HepG2 (cell line): Measurements from ENCODE around the gene TRPV2. TPM values are rescaled to one million over a fixed set of nuclear protein-coding genes. Genes with fewer than 3 reads are reported as not detected.

Source experiments
- BRCA1 ChIP-seq: sonication (generic); formaldehyde crosslinking; IDR thresholded peaks from 2 replicates; pipeline ENCODE4 v1.4.0; 2020; ENCODE audit warnings: missing genetic modification reagents
- NFYB ChIP-seq: sonication (generic); formaldehyde crosslinking; IDR thresholded peaks from 2 replicates; pipeline ENCODE4 v1.4.0; 2020; ENCODE audit warnings: missing genetic modification reagents
- NFYC ChIP-seq: IDR thresholded peaks from 2 replicates; pipeline ENCODE4 v1.6.1; 2016; ENCODE audit warnings: missing genetic modification reagents, missing compliant biosample characterization
- NR2F1 ChIP-seq, 2 experiments: fragments of 450-650 bp in 1 of 2; formaldehyde crosslinking in 1 of 2; IDR thresholded peaks; 2 replicates each; pipeline versions ENCODE4 v1.5.0 to v1.6.1; 2016 to 2020; ENCODE audit warnings: mild to moderate bottlenecking in 1 of 2, missing compliant biosample characterization in 1 of 2, missing genetic modification reagents in 1 of 2, moderate library complexity in 1 of 2
- ZNF335 ChIP-seq: sonication (generic); formaldehyde crosslinking; IDR thresholded peaks from 2 replicates; pipeline ENCODE4 v1.4.0; 2020; ENCODE audit warnings: missing genetic modification reagents
- ZNF558 ChIP-seq: sonication (generic); formaldehyde crosslinking; IDR thresholded peaks from 2 replicates; pipeline ENCODE4 v1.9.0; 2022; ENCODE audit warnings: mild to moderate bottlenecking, missing genetic modification reagents, borderline replicate concordance
- polyA plus RNA-seq, 8 experiments: library from polyadenylated mRNA; depleted of rRNA in 3 of 8; stranded (reverse) in 7 of 8; unstranded in 1 of 8; fragments of >200 nt; fragmentation: Illumina TruSeq in 4 of 8; extraction: Trizol in 4 of 8; gene quantifications; 2 replicates each; pipeline versions ENCODE4 v1.2.1 to v1.2.3, GENCODE V29; 2011 to 2016; ENCODE audit warnings: low read depth in 4 of 8, missing spikeins in 1 of 8, mixed read lengths in 1 of 8; ENCODE audit not compliant: insufficient read depth in 1 of 8
- total RNA-seq, 5 experiments: library from RNA; depleted of rRNA; stranded (reverse); fragments of >200 nt; fragmentation: Illumina TruSeq; extraction: Trizol; gene quantifications; 2 replicates each; pipeline ENCODE4 v1.2.3, GENCODE V29; 2016; ENCODE audit warnings: low read depth in 1 of 5
- TF ChIP-seq, protein P1 (sequence below): sonication (generic); formaldehyde crosslinking; IDR thresholded peaks from 2 replicates; pipeline ENCODE4 v1.8.1; 2022; ENCODE audit warnings: mild to moderate bottlenecking, missing genetic modification reagents
- TF ChIP-seq, protein P2 (sequence below): IDR thresholded peaks from 2 replicates; pipeline ENCODE4 v1.6.1; 2012; ENCODE audit warnings: low read depth, low read length, improper control_type of control experiment
- TF ChIP-seq, protein P3 (sequence below): sonication (generic); formaldehyde crosslinking; IDR thresholded peaks from 2 replicates; pipeline ENCODE4 v1.5.0; 2020; ENCODE audit warnings: mild to moderate bottlenecking, missing genetic modification reagents, borderline replicate concordance
- TF ChIP-seq, protein P4 (sequence below): sonication (generic); formaldehyde crosslinking; IDR thresholded peaks from 2 replicates; pipeline ENCODE4 v1.4.0; 2020; ENCODE audit warnings: missing genetic modification reagents
- TF ChIP-seq, protein P5 (sequence below): sonication (generic); formaldehyde crosslinking; IDR thresholded peaks from 2 replicates; pipeline ENCODE4 v1.5.0; 2020; ENCODE audit warnings: missing genetic modification reagents, mild to moderate bottlenecking, borderline replicate concordance
- TF ChIP-seq, protein P6 (sequence below): sonication (generic); formaldehyde crosslinking; IDR thresholded peaks from 2 replicates; pipeline ENCODE4 v1.4.0; 2020; ENCODE audit warnings: mild to moderate bottlenecking, missing genetic modification reagents, borderline replicate concordance

The TRPV2 gene
- total and polyA plus RNA-seq, 2 of the 13 experiments (the other 11 are each of a cell fraction or from before 2014, with no cell fraction given) = 13.6 to 21.3 TPM

DNA sequence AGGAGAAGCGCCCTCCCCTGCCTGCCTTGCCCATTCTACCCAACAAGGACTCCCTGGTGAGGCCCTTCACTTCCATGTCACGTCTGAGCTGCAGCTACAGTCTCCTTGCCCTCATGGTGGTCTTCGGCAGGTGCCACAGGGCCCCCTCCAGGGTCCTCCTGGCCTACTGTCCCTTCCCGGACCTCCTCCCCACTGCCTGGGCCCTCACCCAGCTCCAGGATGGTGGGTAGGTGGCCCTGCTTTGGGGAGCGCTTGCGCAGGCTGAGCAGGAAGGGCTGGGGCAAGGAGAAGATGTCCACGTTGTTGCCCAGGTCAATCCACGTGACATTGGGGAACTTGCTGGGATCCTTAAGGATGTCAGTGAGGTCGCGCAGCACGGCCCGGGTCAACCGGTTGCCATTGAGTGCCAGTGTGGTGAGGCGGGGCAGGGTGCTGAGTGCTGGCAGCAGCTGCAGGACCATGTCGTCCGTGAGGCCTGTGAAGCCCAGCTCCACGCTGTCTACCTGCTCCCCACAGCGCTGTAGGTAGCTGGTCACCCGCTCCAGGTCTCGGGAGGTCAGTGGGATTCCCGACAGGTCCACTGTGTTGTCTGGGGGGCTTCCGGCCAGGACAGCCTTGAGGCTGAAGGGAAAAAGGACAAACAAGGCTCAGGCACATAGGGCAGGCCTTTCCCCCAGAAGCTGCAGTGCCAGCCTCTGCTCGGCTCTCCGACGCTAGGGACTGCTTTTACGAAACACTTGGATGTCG is 28.3 kb downstream of the TRPV2 start (continued):
- TF ChIP-seq, protein P1, sequence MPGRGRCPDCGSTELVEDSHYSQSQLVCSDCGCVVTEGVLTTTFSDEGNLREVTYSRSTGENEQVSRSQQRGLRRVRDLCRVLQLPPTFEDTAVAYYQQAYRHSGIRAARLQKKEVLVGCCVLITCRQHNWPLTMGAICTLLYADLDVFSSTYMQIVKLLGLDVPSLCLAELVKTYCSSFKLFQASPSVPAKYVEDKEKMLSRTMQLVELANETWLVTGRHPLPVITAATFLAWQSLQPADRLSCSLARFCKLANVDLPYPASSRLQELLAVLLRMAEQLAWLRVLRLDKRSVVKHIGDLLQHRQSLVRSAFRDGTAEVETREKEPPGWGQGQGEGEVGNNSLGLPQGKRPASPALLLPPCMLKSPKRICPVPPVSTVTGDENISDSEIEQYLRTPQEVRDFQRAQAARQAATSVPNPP (CRISPR knock-in tag) = peak; percentile 88; the same call in 1 of the 2 replicates
- TF ChIP-seq ZNF558 (CRISPR knock-in tag) (0 out of 2 replicates have a peak, but pooled peaks have one; percentile 45), NFYC (CRISPR knock-in tag) (no peak), NR2F1 (CRISPR knock-in tag; IDR thresholded peaks at IDR 0.05) (no peak), NFYB (CRISPR knock-in tag) (no peak), ZNF335 (no peak), BRCA1 (CRISPR knock-in tag) (no peak)
- TF ChIP-seq, protein P2, sequence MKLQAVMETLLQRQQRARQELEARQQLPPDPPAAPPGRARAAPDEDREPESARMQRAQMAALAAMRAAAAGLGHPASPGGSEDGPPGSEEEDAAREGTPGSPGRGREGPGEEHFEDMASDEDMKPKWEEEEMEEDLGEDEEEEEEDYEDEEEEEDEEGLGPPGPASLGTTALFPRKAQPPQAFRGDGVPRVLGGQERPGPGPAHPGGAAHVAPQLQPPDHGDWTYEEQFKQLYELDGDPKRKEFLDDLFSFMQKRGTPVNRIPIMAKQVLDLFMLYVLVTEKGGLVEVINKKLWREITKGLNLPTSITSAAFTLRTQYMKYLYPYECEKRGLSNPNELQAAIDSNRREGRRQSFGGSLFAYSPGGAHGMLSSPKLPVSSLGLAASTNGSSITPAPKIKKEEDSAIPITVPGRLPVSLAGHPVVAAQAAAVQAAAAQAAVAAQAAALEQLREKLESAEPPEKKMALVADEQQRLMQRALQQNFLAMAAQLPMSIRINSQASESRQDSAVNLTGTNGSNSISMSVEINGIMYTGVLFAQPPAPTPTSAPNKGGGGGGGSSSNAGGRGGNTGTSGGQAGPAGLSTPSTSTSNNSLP = no peak
- TF ChIP-seq, protein P3, sequence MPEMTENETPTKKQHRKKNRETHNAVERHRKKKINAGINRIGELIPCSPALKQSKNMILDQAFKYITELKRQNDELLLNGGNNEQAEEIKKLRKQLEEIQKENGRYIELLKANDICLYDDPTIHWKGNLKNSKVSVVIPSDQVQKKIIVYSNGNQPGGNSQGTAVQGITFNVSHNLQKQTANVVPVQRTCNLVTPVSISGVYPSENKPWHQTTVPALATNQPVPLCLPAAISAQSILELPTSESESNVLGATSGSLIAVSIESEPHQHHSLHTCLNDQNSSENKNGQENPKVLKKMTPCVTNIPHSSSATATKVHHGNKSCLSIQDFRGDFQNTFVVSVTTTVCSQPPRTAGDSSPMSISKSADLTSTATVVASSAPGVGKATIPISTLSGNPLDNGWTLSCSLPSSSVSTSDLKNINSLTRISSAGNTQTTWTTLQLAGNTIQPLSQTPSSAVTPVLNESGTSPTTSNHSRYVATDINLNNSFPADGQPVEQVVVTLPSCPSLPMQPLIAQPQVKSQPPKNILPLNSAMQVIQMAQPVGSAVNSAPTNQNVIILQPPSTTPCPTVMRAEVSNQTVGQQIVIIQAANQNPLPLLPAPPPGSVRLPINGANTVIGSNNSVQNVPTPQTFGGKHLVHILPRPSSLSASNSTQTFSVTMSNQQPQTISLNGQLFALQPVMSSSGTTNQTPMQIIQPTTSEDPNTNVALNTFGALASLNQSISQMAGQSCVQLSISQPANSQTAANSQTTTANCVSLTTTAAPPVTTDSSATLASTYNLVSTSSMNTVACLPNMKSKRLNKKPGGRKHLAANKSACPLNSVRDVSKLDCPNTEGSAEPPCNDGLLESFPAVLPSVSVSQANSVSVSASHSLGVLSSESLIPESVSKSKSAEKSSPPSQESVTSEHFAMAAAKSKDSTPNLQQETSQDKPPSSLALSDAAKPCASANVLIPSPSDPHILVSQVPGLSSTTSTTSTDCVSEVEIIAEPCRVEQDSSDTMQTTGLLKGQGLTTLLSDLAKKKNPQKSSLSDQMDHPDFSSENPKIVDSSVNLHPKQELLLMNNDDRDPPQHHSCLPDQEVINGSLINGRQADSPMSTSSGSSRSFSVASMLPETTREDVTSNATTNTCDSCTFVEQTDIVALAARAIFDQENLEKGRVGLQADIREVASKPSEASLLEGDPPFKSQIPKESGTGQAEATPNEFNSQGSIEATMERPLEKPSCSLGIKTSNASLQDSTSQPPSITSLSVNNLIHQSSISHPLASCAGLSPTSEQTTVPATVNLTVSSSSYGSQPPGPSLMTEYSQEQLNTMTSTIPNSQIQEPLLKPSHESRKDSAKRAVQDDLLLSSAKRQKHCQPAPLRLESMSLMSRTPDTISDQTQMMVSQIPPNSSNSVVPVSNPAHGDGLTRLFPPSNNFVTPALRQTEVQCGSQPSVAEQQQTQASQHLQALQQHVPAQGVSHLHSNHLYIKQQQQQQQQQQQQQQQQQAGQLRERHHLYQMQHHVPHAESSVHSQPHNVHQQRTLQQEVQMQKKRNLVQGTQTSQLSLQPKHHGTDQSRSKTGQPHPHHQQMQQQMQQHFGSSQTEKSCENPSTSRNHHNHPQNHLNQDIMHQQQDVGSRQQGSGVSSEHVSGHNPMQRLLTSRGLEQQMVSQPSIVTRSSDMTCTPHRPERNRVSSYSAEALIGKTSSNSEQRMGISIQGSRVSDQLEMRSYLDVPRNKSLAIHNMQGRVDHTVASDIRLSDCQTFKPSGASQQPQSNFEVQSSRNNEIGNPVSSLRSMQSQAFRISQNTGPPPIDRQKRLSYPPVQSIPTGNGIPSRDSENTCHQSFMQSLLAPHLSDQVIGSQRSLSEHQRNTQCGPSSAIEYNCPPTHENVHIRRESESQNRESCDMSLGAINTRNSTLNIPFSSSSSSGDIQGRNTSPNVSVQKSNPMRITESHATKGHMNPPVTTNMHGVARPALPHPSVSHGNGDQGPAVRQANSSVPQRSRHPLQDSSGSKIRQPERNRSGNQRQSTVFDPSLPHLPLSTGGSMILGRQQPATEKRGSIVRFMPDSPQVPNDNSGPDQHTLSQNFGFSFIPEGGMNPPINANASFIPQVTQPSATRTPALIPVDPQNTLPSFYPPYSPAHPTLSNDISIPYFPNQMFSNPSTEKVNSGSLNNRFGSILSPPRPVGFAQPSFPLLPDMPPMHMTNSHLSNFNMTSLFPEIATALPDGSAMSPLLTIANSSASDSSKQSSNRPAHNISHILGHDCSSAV = no peak
- TF ChIP-seq, protein P4, sequence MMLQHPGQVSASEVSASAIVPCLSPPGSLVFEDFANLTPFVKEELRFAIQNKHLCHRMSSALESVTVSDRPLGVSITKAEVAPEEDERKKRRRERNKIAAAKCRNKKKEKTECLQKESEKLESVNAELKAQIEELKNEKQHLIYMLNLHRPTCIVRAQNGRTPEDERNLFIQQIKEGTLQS (CRISPR knock-in tag) = no peak
- TF ChIP-seq, protein P5, sequence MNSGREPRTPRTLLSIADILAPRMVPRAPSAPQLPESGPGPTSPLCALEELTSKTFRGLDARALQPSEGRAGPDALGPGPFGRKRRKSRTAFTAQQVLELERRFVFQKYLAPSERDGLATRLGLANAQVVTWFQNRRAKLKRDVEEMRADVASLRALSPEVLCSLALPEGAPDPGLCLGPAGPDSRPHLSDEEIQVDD (CRISPR knock-in tag) = no peak
- TF ChIP-seq, protein P6, sequence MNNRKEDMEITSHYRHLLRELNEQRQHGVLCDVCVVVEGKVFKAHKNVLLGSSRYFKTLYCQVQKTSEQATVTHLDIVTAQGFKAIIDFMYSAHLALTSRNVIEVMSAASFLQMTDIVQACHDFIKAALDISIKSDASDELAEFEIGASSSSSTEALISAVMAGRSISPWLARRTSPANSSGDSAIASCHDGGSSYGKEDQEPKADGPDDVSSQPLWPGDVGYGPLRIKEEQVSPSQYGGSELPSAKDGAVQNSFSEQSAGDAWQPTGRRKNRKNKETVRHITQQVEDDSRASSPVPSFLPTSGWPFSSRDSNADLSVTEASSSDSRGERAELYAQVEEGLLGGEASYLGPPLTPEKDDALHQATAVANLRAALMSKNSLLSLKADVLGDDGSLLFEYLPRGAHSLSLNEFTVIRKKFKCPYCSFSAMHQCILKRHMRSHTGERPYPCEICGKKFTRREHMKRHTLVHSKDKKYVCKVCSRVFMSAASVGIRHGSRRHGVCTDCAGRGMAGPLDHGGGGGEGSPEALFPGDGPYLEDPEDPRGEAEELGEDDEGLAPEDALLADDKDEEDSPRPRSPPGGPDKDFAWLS (CRISPR knock-in tag) = no peak
